ENCODE measurements around the gene BMPR1B.

BMPR1B gene

DNA sequence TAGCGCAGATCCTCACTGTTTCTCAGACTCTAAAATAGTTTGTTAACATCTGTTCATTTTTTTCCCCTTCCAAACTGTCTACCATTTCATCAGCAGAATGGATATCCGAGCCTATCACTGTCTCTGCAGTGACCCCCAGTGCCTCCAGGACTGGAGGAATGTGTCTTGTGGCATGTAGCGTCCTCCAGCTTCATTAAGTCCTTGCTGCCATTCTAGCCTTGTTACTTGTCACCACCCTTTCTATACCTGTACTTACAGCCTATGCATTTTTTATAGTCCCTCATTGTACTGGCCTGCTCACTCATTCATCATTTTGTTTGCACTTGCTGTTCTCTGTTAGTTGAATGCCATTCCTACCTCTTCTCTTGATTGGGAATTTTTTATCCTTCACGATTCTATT is 179.1 kb downstream of the BMPR1B start:
- DNase-seq (ENCODE audit: low read depth): no peak
- TF ChIP-seq, protein P1, sequence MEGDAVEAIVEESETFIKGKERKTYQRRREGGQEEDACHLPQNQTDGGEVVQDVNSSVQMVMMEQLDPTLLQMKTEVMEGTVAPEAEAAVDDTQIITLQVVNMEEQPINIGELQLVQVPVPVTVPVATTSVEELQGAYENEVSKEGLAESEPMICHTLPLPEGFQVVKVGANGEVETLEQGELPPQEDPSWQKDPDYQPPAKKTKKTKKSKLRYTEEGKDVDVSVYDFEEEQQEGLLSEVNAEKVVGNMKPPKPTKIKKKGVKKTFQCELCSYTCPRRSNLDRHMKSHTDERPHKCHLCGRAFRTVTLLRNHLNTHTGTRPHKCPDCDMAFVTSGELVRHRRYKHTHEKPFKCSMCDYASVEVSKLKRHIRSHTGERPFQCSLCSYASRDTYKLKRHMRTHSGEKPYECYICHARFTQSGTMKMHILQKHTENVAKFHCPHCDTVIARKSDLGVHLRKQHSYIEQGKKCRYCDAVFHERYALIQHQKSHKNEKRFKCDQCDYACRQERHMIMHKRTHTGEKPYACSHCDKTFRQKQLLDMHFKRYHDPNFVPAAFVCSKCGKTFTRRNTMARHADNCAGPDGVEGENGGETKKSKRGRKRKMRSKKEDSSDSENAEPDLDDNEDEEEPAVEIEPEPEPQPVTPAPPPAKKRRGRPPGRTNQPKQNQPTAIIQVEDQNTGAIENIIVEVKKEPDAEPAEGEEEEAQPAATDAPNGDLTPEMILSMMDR (IDR thresholded peaks at IDR 0.05; ENCODE audit: insufficient read depth, low read depth, low read length, missing control alignments): no peak
- no peak overlapping the region for H3K4me3 ChIP-seq (ENCODE audit: low read length)

DNA sequence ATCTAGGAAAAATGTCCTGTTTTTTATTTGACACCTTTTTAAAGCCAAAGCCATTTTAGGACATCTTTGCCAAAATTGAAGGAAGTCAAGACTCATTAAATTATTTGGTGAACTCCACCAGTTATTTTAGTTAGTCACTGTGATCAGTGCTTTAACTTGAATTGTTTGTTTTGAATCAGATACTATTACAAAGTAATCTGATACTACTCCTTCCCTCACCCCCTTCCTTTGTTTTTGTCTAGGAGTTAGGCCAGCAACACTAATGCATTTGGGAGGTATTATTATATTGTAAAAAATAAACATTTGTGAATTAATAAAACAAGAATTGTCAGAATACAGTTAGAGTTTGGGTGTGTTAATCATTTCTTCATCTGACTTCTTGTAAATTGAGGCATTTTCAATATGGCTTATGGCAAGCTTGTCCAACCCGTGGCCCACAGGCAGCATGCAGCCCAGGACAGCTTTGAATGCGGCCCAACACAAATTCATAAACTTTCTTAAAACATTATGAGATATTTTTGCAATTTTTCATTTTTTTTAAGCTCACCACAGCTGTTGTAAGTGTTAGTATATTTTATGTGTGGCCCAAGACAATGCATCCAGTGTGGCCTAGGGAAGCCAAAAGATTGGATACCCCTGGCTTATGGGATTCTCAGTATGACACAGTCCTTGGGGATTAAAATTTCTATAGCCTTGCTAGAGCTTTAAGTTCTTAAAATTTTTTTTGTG is 182.2 kb downstream of the BMPR1B start:
- TF ChIP-seq, protein P1 (IDR thresholded peaks at IDR 0.05; ENCODE audit: insufficient read depth, low read depth, low read length, missing control alignments): no peak
- H3K4me3 ChIP-seq (ENCODE audit: low read length): no peak overlapping the region
- peak; percentile 60 for DNase-seq (ENCODE audit: low read depth)

- H3K4me3 ChIP-seq (ENCODE audit: low read length): no peak overlapping the region
- TF ChIP-seq, protein P1 (IDR thresholded peaks at IDR 0.05; ENCODE audit: insufficient read depth, low read depth, low read length, missing control alignments): no peak
- DNase-seq (ENCODE audit: low read depth): no peak
These were observed 182.8 kb downstream of the BMPR1B start for GRCh38 chr4:94940520-94940908.

DNA sequence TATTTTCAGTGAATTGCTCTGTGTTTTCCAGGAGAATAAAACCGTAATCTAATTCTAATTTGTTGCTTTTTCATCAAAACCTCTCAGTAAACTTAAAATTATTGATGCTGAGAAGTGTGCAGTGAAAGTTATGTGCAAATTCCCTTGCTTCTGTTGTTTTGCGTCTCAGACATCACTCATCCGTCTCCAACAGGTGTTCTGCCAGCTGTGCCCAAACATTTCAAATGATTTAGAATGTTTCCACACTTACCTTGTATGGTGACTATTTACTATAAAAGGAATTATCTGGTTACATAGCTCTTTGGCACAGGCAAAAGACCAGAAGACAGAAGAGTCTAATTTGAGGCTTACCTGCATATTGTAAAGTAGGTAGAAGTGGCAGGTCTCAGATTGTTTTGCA is 184.0 kb downstream of the BMPR1B start:
- no peak overlapping the region for H3K4me3 ChIP-seq (ENCODE audit: low read length)
- DNase-seq (ENCODE audit: low read depth): no peak
- TF ChIP-seq, protein P1 (IDR thresholded peaks at IDR 0.05; ENCODE audit: insufficient read depth, low read depth, low read length, missing control alignments): no peak

DNA sequence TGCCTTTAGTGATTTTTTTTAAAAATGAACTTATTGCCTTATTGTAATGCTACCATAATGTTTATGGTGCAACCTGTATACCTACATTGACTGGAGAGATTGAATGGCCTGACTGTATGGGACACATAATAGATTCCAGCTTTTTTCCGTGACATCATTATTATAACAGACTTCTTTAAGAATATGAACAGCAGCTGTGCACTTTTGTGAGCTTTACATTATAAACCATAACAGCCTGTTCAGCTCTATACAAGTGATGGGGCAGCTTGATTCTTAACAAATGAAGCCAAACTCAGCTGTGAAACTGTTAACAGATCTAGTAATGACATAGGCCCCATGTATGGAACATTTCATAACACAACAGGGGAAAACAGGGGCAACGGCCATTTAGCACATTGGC is 187.0 kb downstream of the BMPR1B start:
- TF ChIP-seq, protein P1 (IDR thresholded peaks at IDR 0.05; ENCODE audit: insufficient read depth, low read depth, low read length, missing control alignments): no peak
- no peak overlapping the region for H3K4me3 ChIP-seq (ENCODE audit: low read length)
- DNase-seq (ENCODE audit: low read depth): no peak

DNA sequence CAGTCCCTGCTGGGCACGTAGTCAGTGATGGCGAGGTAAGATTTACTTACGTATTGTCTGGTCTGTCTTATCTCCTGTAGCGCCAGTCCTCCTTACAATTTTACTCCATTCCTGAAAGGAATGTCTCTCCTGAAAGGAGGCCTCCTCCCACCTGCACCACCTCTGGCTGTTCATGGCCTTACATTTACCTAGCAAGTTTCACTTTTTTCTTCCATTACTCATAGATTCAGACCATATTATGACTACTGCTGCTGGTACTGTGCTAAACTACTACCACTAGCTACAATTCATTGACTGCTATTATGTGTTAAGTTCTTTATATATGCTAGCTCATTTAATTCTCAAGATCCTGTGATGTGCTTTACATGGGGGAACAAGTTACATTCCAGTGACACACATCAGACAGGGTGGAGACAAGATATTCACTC is 189.9 kb downstream of the BMPR1B start:
- TF ChIP-seq, protein P1 (IDR thresholded peaks at IDR 0.05; ENCODE audit: insufficient read depth, low read depth, low read length, missing control alignments): peak; percentile 35
- H3K4me3 ChIP-seq (ENCODE audit: low read length): no peak overlapping the region
- peak; percentile 85 for DNase-seq (ENCODE audit: low read depth)

DNA sequence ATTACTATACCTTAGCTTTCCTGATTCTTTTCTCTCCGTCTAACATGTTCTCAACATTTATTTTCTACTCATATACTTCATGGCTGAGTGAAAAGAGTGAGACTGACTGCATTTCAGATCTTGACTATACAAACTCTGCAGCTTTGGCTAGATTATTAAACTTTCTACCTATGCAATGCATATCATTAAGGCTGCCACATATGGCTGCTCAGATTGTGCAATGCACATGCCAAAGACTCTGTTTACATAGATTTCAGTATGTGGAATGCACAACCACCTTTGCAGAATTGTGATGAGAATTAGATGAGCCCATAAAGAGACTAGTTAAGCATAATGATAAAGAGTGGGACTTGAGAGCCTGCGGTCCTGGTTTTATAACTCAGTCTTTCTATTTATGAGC is 196.5 kb downstream of the BMPR1B start:
- H3K4me3 ChIP-seq (ENCODE audit: low read length): no peak overlapping the region
- peak; percentile 16 for DNase-seq (ENCODE audit: low read depth)
- TF ChIP-seq, protein P1 (IDR thresholded peaks at IDR 0.05; ENCODE audit: insufficient read depth, low read depth, low read length, missing control alignments): no peak
